BE2C (cell line): ENCODE results near the gene SRGAP1.

Experiments used
- DNase-seq: peaks from one replicate; pipeline ENCODE4 v3.0.0-alpha.2; 2020
- H3K27me3 ChIP-seq: fragments of 250-450 bp; sonication (Bioruptor Pico); 2 replicates; pipeline ENCODE4 v1.5.1; 2020; ENCODE audit warnings: mild to moderate bottlenecking
- H3K36me3 ChIP-seq: fragments of 250-450 bp; sonication (Bioruptor Pico); 2 replicates; pipeline ENCODE4 v1.5.1; 2020; ENCODE audit warnings: mild to moderate bottlenecking
- H3K4me1 ChIP-seq: fragments of 250-450 bp; sonication (Bioruptor Pico); 2 replicates; pipeline ENCODE4 v1.5.1; 2020
- H3K4me3 ChIP-seq: 2 replicates; pipeline ENCODE4 v1.5.1; 2011; ENCODE audit warnings: low read depth, low read length
- H3K9me3 ChIP-seq: fragments of 250-450 bp; sonication (Bioruptor Pico); 2 replicates; pipeline ENCODE4 v1.5.1; 2020
- CTCF ChIP-seq: IDR thresholded peaks from 2 replicates; pipeline ENCODE4 v1.5.1; 2012; ENCODE audit warnings: mild to moderate bottlenecking, low read depth, low read length

The SRGAP1 gene

GRCh38 chr12:63978519-63978918 is 134.0 kb downstream of the SRGAP1 start:
- no peak for DNase-seq
- TF ChIP-seq CTCF: no peak
- no peak overlapping the region for H3K4me3 ChIP-seq
- H3K4me1 ChIP-seq: peaks cover 12% of the 10 kb centered on the region
- H3K27me3 ChIP-seq: no peaks in the 10 kb centered on the region
- no peaks in the 10 kb centered on the region for H3K9me3 ChIP-seq
- no peaks in the 10 kb centered on the region; the same call in 1 of the 2 replicates for H3K36me3 ChIP-seq

- H3K36me3 ChIP-seq: no peaks in the 10 kb centered on the region; the same call in 1 of the 2 replicates
- peaks cover 9% of the 10 kb centered on the region for H3K4me1 ChIP-seq
- no peak for TF ChIP-seq CTCF
- DNase-seq: no peak
- no peak overlapping the region for H3K4me3 ChIP-seq
- H3K9me3 ChIP-seq: no peaks in the 10 kb centered on the region
- no peaks in the 10 kb centered on the region for H3K27me3 ChIP-seq
Measured at GRCh38 chr12:63980211-63980610, 135.7 kb downstream of the SRGAP1 start.

- peaks cover 4% of the 10 kb centered on the region; the same call in 1 of the 2 replicates for H3K4me1 ChIP-seq
- no peaks in the 10 kb centered on the region for H3K9me3 ChIP-seq
- H3K4me3 ChIP-seq: no peak overlapping the region
- no peak for DNase-seq
- H3K36me3 ChIP-seq: peaks cover 3% of the 10 kb centered on the region; the same call in 1 of the 2 replicates
- no peaks in the 10 kb centered on the region for H3K27me3 ChIP-seq
- TF ChIP-seq CTCF: no peak
Measured at GRCh38 chr12:63981343-63981742, 136.8 kb downstream of the SRGAP1 start.

- no peak for DNase-seq
- H3K27me3 ChIP-seq: no peaks in the 10 kb centered on the region
Measured at GRCh38 chr12:63982604-63983295, 138.2 kb downstream of the SRGAP1 start.

GRCh38 chr12:63985456-63985855 is 141.0 kb downstream of the SRGAP1 start:
- DNase-seq: no peak
- TF ChIP-seq CTCF: no peak
- Histone ChIP-seq H3K9me3 (no peaks in the 10 kb centered on the region), H3K27me3 (no peaks in the 10 kb centered on the region), H3K4me1 (peaks cover 12% of the 10 kb centered on the region), H3K36me3 (peaks cover 8% of the 10 kb centered on the region), H3K4me3 (no peak overlapping the region)

More at GRCh38 chr12:63982604-63983295, 138.2 kb downstream of the SRGAP1 start:
- no peak overlapping the region for H3K4me3 ChIP-seq
- no peaks in the 10 kb centered on the region for H3K9me3 ChIP-seq
- TF ChIP-seq CTCF: no peak
- H3K36me3 ChIP-seq: peaks cover 3% of the 10 kb centered on the region; the same call in 1 of the 2 replicates
- H3K4me1 ChIP-seq: no peaks in the 10 kb centered on the region; the same call in 1 of the 2 replicates

- Histone ChIP-seq H3K4me1 (peaks cover 12% of the 10 kb centered on the region), H3K27me3 (no peaks in the 10 kb centered on the region), H3K9me3 (no peaks in the 10 kb centered on the region), H3K4me3 (no peak overlapping the region), H3K36me3 (peaks cover 13% of the 10 kb centered on the region)
- DNase-seq: no peak
- TF ChIP-seq CTCF: no peak
Measured at GRCh38 chr12:63985945-63986344, 141.4 kb downstream of the SRGAP1 start.
